ENCODE results near the gene PARP1. TPM values are rescaled to one million over a fixed set of nuclear protein-coding genes. Genes with fewer than 3 reads are reported as not detected.

PARP1 gene
- total RNA-seq, 1 donor = 89.4 TPM

GRCh38 chr1:226381226-226381998, 26.5 kb downstream of the PARP1 start:
- no peak overlapping the region for H3K4me3 ChIP-seq (ENCODE audit: low read depth, low read length)
- DNase-seq (ENCODE audit: low read depth) = no peak
- TF ChIP-seq CTCF (IDR thresholded peaks at IDR 0.05; ENCODE audit: insufficient read depth, low read depth, low read length) = no peak

GRCh38 chr1:226378071-226378470, 29.8 kb downstream of the PARP1 start:
- H3K4me3 ChIP-seq (ENCODE audit: low read depth, low read length) = no peak overlapping the region
- no peak for DNase-seq (ENCODE audit: low read depth)
- TF ChIP-seq CTCF (IDR thresholded peaks at IDR 0.05; ENCODE audit: insufficient read depth, low read depth, low read length) = no peak

- DNase-seq (ENCODE audit: low read depth) = no peak
- no peak for TF ChIP-seq CTCF (IDR thresholded peaks at IDR 0.05; ENCODE audit: insufficient read depth, low read depth, low read length)
These were observed 31.6 kb downstream of the PARP1 start for GRCh38 chr1:226376300-226376699.

GRCh38 chr1:226373376-226373775, 34.5 kb downstream of the PARP1 start:
- DNase-seq (ENCODE audit: low read depth) = no peak
- TF ChIP-seq CTCF (IDR thresholded peaks at IDR 0.05; ENCODE audit: insufficient read depth, low read depth, low read length) = no peak

More at GRCh38 chr1:226376300-226376699, 31.6 kb downstream of the PARP1 start:
- H3K4me3 ChIP-seq (ENCODE audit: low read depth, low read length) = no peak overlapping the region

GRCh38 chr1:226372885-226373284, 35.0 kb downstream of the PARP1 start:
- DNase-seq (ENCODE audit: low read depth) = no peak
- TF ChIP-seq CTCF (IDR thresholded peaks at IDR 0.05; ENCODE audit: insufficient read depth, low read depth, low read length) = no peak
- no peak overlapping the region for H3K4me3 ChIP-seq (ENCODE audit: low read depth, low read length)

More at GRCh38 chr1:226373376-226373775, 34.5 kb downstream of the PARP1 start:
- no peak overlapping the region for H3K4me3 ChIP-seq (ENCODE audit: low read depth, low read length)

GRCh38 chr1:226371866-226372490, 35.9 kb downstream of the PARP1 start:
- no peak for TF ChIP-seq CTCF (IDR thresholded peaks at IDR 0.05; ENCODE audit: insufficient read depth, low read depth, low read length)

More at GRCh38 chr1:226371866-226372490, 35.9 kb downstream of the PARP1 start:
- H3K4me3 ChIP-seq (ENCODE audit: low read depth, low read length) = no peak overlapping the region
- DNase-seq (ENCODE audit: low read depth) = no peak
